ENCODE results near the gene CYP4F3. TPM values are rescaled to one million over a fixed set of nuclear protein-coding genes. Genes with fewer than 3 reads are reported as not detected.

CYP4F3 gene
- total and polyA plus RNA-seq, 2 of the 13 experiments (the other 11 are each of a cell fraction or from before 2014, with no cell fraction given): 17.8 to 22.8 TPM

- TF ChIP-seq THAP9 (CRISPR knock-in tag; IDR thresholded peaks at IDR 0.05; ENCODE audit: borderline replicate concordance) (no peak), IKZF5 (CRISPR knock-in tag; IDR thresholded peaks at IDR 0.05) (no peak), ZBTB10 (CRISPR knock-in tag; IDR thresholded peaks at IDR 0.05; ENCODE audit: borderline replicate concordance) (no peak), POLR2A (IDR thresholded peaks at IDR 0.05; ENCODE audit: insufficient read depth in 1 of 2, low read depth in 2 of 2, low read length in 2 of 2) (no peak), ZC3H4 (CRISPR knock-in tag; IDR thresholded peaks at IDR 0.05; ENCODE audit: borderline replicate concordance) (no peak), ZNF788 (CRISPR knock-in tag; IDR thresholded peaks at IDR 0.05; ENCODE audit: borderline replicate concordance) (no peak; the same call in 1 of the 2 replicates), XBP1 (CRISPR knock-in tag; IDR thresholded peaks at IDR 0.05) (no peak), ZNF597 (CRISPR knock-in tag; IDR thresholded peaks at IDR 0.05) (no peak), ZNF180 (CRISPR knock-in tag; IDR thresholded peaks at IDR 0.05; ENCODE audit: borderline replicate concordance, low read depth) (no peak), ZSCAN12 (CRISPR knock-in tag; IDR thresholded peaks at IDR 0.05) (no peak), RNF219 (CRISPR knock-in tag; IDR thresholded peaks at IDR 0.05) (no peak), NFAT5 (CRISPR knock-in tag; IDR thresholded peaks at IDR 0.05) (no peak)
These were observed 2.7 kb downstream of the CYP4F3 start (continued) for GRCh38 chr19:15643387-15643786.

Measured in HepG2 (cell line).